Esophagus (tissue), 2 donors: ENCODE measurements around the gene ATP6V0E1. TPM values are rescaled to one million over a fixed set of nuclear protein-coding genes. Genes with fewer than 3 reads are reported as not detected.

Experiments
- H3K27ac ChIP-seq, 2 donors: one replicate each; pipeline ENCODE4 v1.5.1; 2013; ENCODE audit warnings: low read depth in 2 of 2, mild to moderate bottlenecking in 2 of 2, inconsistent platforms in 1 of 2, low read length in 1 of 2, moderate library complexity in 1 of 2
- H3K27me3 ChIP-seq, 2 donors: one replicate each; pipeline ENCODE4 v1.6.1; 2013; ENCODE audit warnings: low read length in 2 of 2, control low read depth in 1 of 2, mild to moderate bottlenecking in 1 of 2; ENCODE audit not compliant: insufficient read depth in 2 of 2, control insufficient read depth in 1 of 2
- H3K36me3 ChIP-seq, 2 donors: one replicate each; pipeline ENCODE4 v1.6.1; 2013; ENCODE audit warnings: low read length in 1 of 2; ENCODE audit not compliant: control insufficient read depth in 2 of 2, insufficient read depth in 2 of 2
- H3K4me1 ChIP-seq, 2 donors: one replicate each; pipeline ENCODE4 v1.6.1; 2013; ENCODE audit warnings: low read length in 1 of 2; ENCODE audit not compliant: control insufficient read depth in 2 of 2, insufficient read depth in 2 of 2
- H3K4me3 ChIP-seq, 2 donors: one replicate each; pipeline ENCODE4 v1.5.1; 2013; ENCODE audit warnings: low read length in 2 of 2, mild to moderate bottlenecking in 2 of 2, low read depth in 1 of 2, moderate library complexity in 1 of 2
- H3K9me3 ChIP-seq, 2 donors: one replicate each; pipeline ENCODE4 v1.6.1; 2013; ENCODE audit warnings: mild to moderate bottlenecking in 2 of 2, low read depth in 1 of 2, low read length in 1 of 2, moderate library complexity in 1 of 2; ENCODE audit not compliant: control insufficient read depth in 2 of 2, insufficient read depth in 1 of 2
- WGBS, 2 donors: extraction: QIAGEN DNeasy Blood & Tissue Kit; methylation state at CpG; one replicate each; pipeline ENCODE4 v1.1.7; 2013; 5-methylcytosine and 5-hydroxymethylcytosine counted together
- polyA plus RNA-seq, 2 donors: library from polyadenylated mRNA; stranded (reverse); fragments of 200-250 nt; gene quantifications; one replicate each; pipeline ENCODE4 v1.2.3, GENCODE V29; 2013
- donor health status: healthy with polysubstance abuse.
- donor health status: Bipolar disorder and iron deficiency.

ATP6V0E1 gene
- polyA plus RNA-seq, 2 donors, result 182 to 192 TPM

- Histone ChIP-seq H3K27me3 (no peaks in the 10 kb centered on the region), H3K4me1 (no peaks in the 10 kb centered on the region), H3K36me3 (no peaks in the 10 kb centered on the region), H3K4me3 (no peak overlapping the region), H3K9me3 (no peaks in the 10 kb centered on the region), H3K27ac (no peak overlapping the region)
- 51 to 64% methylated on average over 3 of the region's 3 CpGs for WGBS, 2 donors
Observed at GRCh38 chr5:172973127-172973916, 10.2 kb upstream of the ATP6V0E1 start.

DNA sequence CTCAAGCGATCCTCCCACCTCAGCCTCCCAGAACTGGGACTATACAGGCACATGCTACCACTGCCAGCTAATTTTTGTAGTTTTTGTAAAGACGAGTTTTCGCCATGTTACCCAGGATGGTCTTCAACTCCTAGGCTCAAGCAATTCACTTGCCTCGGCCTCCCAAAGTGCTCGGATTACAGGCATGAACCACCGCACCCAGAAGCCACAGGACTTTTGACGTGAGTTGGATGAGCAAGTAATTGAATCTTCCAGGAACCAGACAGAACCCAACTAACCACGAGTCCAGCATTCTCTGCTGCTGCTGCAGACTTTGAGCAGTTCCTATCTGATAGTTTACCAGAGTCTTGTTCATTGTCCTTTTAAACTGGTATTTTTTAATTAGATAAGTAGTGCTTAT is 9.6 kb upstream of the ATP6V0E1 start:
- 84 to 85% methylated on average over 8 of the region's 8 CpGs for WGBS, 2 donors
- Histone ChIP-seq H3K36me3 (no peaks in the 10 kb centered on the region), H3K9me3 (no peaks in the 10 kb centered on the region), H3K4me3 (no peak overlapping the region), H3K27ac (no peak overlapping the region), H3K4me1 (no peaks in the 10 kb centered on the region), H3K27me3 (no peaks in the 10 kb centered on the region)

DNA sequence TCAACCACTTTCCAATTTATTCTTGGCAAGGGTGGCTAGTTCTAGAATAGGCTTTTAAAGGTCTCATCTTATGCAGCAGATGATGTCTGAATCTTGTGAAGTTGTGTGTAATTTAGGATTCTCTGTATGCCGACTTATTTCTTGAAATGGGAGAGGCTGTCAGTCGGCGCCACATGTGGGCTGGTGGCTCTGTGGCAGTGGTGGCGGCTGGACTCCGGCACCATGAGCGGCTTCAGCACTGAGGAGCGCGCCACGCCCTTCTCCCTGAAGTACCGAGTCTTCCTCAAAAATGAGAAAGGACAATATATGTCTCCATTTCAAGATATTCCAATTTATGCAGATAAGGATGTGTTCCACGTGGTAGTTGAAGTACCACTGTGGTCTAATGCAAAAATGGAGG is 8.3 kb upstream of the ATP6V0E1 start:
- no peak overlapping the region for H3K4me3 ChIP-seq
- no peaks in the 10 kb centered on the region for H3K9me3 ChIP-seq
- H3K27me3 ChIP-seq, result no peaks in the 10 kb centered on the region
- no peaks in the 10 kb centered on the region for H3K4me1 ChIP-seq
- H3K36me3 ChIP-seq, result no peaks in the 10 kb centered on the region
- 89 to 90% methylated on average over 11 of the region's 11 CpGs for WGBS, 2 donors
- no peak overlapping the region for H3K27ac ChIP-seq

DNA sequence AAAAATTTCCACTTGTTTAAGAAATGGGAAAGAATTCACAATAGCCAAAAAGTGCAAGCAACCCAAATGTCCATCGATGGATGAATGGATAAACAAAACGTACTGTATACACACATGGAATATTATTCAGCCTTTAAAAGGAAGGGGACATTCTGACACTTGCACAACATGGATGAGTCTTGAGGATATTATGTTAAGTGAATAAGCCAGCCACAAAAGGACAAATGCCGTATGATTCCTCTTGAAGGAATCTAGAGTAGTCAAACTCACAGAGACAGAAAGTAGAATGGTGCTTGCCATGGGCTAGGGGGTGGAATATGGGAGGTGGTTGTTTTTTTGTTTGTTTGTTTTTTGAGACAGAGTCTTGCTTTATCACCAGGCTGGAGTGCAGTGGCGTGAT is 3.8 kb upstream of the ATP6V0E1 start:
- no peaks in the 10 kb centered on the region for H3K27me3 ChIP-seq
- H3K36me3 ChIP-seq, result no peaks in the 10 kb centered on the region
- peaks cover 0 to 2% of the 10 kb centered on the region in 2 donors for H3K4me1 ChIP-seq
- 85 to 88% methylated on average over 4 of the region's 4 CpGs for WGBS, 2 donors
- H3K9me3 ChIP-seq, result no peaks in the 10 kb centered on the region
- H3K27ac ChIP-seq, result no peak overlapping the region
- no peak overlapping the region for H3K4me3 ChIP-seq

GRCh38 chr5:172981931-172982330 is 1.6 kb upstream of the ATP6V0E1 start:
- no peaks in the 10 kb centered on the region for H3K9me3 ChIP-seq
- no peak overlapping the region for H3K27ac ChIP-seq
- H3K36me3 ChIP-seq, result no peaks in the 10 kb centered on the region
- WGBS, 2 donors, result 84 to 92% methylated on average over 7 of the region's 7 CpGs
- no peaks in the 10 kb centered on the region for H3K27me3 ChIP-seq
- H3K4me1 ChIP-seq, result peaks cover 0 to 2% of the 10 kb centered on the region in 2 donors
- H3K4me3 ChIP-seq, result no peak overlapping the region

- 1% methylated on average over 15 of the region's 15 CpGs for WGBS, 2 donors
- no peaks in the 10 kb centered on the region for H3K27me3 ChIP-seq
- peaks cover 0 to 2% of the 10 kb centered on the region in 2 donors for H3K36me3 ChIP-seq
- H3K4me1 ChIP-seq, result peaks cover 2% of the 10 kb centered on the region in 2 donors
- no peaks in the 10 kb centered on the region for H3K9me3 ChIP-seq
- H3K27ac ChIP-seq, result peak overlapping the region; percentile 94 to 99
- peak overlapping the region; percentile 91 to 96 for H3K4me3 ChIP-seq
Observed at GRCh38 chr5:172984244-172984953, 828 bp downstream of the ATP6V0E1 start.

DNA sequence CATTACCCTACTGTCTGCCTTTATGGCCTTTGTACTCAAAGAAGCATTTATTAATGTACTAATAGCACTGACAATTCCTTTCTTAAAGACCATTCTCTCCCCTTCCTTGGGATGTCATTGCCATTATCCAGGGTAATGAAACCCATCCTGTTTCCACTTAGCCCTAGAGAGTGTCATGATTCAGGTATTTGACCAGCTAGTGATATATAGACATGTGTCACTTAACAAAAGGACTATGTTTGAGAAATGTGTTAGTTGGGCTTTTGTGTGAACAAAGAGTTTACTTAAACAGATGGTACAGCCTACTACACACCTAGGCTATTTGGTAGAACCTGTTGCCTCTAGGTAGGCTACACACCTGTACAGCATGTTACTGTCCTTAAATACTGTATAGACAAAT is 2.0 kb downstream of the ATP6V0E1 start:
- Histone ChIP-seq H3K27me3 (no peaks in the 10 kb centered on the region), H3K9me3 (no peaks in the 10 kb centered on the region), H3K4me1 (peaks cover 2% of the 10 kb centered on the region in 2 donors), H3K27ac (no peak overlapping the region), H3K4me3 (no peak overlapping the region), H3K36me3 (peaks cover 0 to 2% of the 10 kb centered on the region in 2 donors)

GRCh38 chr5:172988276-172988675 is 4.7 kb downstream of the ATP6V0E1 start:
- Histone ChIP-seq H3K9me3 (no peaks in the 10 kb centered on the region), H3K4me3 (no peak overlapping the region), H3K36me3 (peaks cover 0 to 10% of the 10 kb centered on the region in 2 donors), H3K27me3 (no peaks in the 10 kb centered on the region), H3K4me1 (peaks cover 0 to 2% of the 10 kb centered on the region in 2 donors), H3K27ac (no peak overlapping the region)
- WGBS, 2 donors, result 65 to 70% methylated on average over 3 of the region's 3 CpGs

DNA sequence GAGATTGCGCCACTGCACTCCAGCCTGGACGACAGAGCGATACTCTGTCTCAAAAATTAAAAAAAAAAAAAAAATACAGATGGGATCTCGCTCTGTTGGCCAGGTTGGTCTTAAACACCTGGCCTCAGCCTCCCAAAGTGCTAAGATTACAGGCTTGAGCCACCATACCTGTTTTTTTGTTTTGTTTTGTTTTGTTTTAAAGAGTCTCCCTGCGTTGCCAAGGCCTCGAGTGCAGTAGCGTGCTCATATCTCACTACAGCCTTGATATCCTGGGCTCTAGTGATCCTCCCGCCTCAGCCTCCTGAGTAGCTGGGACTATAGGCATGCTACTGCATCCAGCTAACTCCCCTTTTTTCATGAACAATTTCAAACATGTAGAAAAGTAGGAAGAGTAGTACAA is 7.2 kb downstream of the ATP6V0E1 start:
- peaks cover 0 to 2% of the 10 kb centered on the region in 2 donors for H3K4me1 ChIP-seq
- WGBS, 2 donors, result 93% methylated on average over 8 of the region's 8 CpGs
- peaks cover 0 to 16% of the 10 kb centered on the region in 2 donors for H3K36me3 ChIP-seq
- H3K4me3 ChIP-seq, result no peak overlapping the region
- H3K27me3 ChIP-seq, result no peaks in the 10 kb centered on the region
- H3K27ac ChIP-seq, result no peak overlapping the region
- H3K9me3 ChIP-seq, result no peaks in the 10 kb centered on the region
